Stimulated activated effector memory CD8-positive, alpha-beta T cell treated with anti-CD3 and anti-CD28 coated beads, Interleukin-12 subunit alpha, Interleukin-12 subunit beta, amount 100 ng/mL, for 72 hours (primary cell): ENCODE measurements around the gene SAMD10.
A peak's percentile ranks its signal among the peaks of the same experiment; 100 is the strongest.
"Not testable (repeated sequence)": the region's sequence is repeated elsewhere in the genome, so short reads cannot be mapped to it uniquely, and the experiment has no call there.

Source experiments
- ATAC-seq: fragments of 150-1000 bp; cut with Tn5 transposase; 2 replicates; pipeline ENCODE4 v1.10.0; 2021
- DNase-seq, 2 donors: peaks; one replicate each; pipeline ENCODE4 v3.0.0; 2021 to 2022; ENCODE audit warnings: low spot score in 2 of 2
- H3K27ac Mint-ChIP-seq: one replicate; pipeline ENCODE4 v1.8.0; 2022; ENCODE audit warnings: mild to moderate bottlenecking, mixed read lengths
- H3K36me3 Mint-ChIP-seq: one replicate; pipeline ENCODE4 v1.8.0; 2022; ENCODE audit warnings: mild to moderate bottlenecking, mixed read lengths
- H3K4me1 Mint-ChIP-seq: one replicate; pipeline ENCODE4 v1.8.0; 2022; ENCODE audit warnings: mixed read lengths
- H3K4me3 Mint-ChIP-seq: one replicate; pipeline ENCODE4 v1.8.0; 2022; ENCODE audit warnings: mild to moderate bottlenecking, mixed read lengths
- H3K9me3 Mint-ChIP-seq: one replicate; pipeline ENCODE4 v1.8.0; 2022; ENCODE audit warnings: mixed read lengths

The SAMD10 gene

GRCh38 chr20:63976980-63977738 is 2.3 kb downstream of the SAMD10 start:
- no peaks in the 10 kb centered on the region for H3K9me3 Mint-ChIP-seq
- H3K4me1 Mint-ChIP-seq = peaks cover 68% of the 10 kb centered on the region
- H3K4me3 Mint-ChIP-seq = peak overlapping the region; percentile 93
- ATAC-seq = no peak
- DNase-seq = no peak
- peak overlapping the region; percentile 95 for H3K27ac Mint-ChIP-seq
- peaks cover 76% of the 10 kb centered on the region for H3K36me3 Mint-ChIP-seq

- Mint-ChIP-seq H3K4me1 (peaks cover 61% of the 10 kb centered on the region), H3K27ac (peak overlapping the region; percentile 95), H3K36me3 (peaks cover 76% of the 10 kb centered on the region), H3K4me3 (peak overlapping the region; percentile 93)
- not testable (repeated sequence) for DNase-seq, ATAC-seq, H3K9me3 Mint-ChIP-seq
Measured at GRCh38 chr20:63976511-63976910, 2.9 kb downstream of the SAMD10 start.

- ATAC-seq = no peak
- no peak for DNase-seq
- Mint-ChIP-seq H3K27ac (peak overlapping the region; percentile 82), H3K36me3 (peaks cover 80% of the 10 kb centered on the region), H3K9me3 (no peaks in the 10 kb centered on the region), H3K4me1 (peaks cover 47% of the 10 kb centered on the region), H3K4me3 (no peak overlapping the region)
Measured at GRCh38 chr20:63974402-63975200, 4.8 kb downstream of the SAMD10 start.

- peak; percentile 46 for ATAC-seq
- Mint-ChIP-seq H3K4me3 (no peak overlapping the region), H3K36me3 (peaks cover 83% of the 10 kb centered on the region), H3K9me3 (no peaks in the 10 kb centered on the region), H3K27ac (peak overlapping the region; percentile 82), H3K4me1 (peaks cover 50% of the 10 kb centered on the region)
- DNase-seq = peak; percentile 85 to 89
Measured at GRCh38 chr20:63973636-63974401, 5.6 kb downstream of the SAMD10 start.

- H3K9me3 Mint-ChIP-seq = no peaks in the 10 kb centered on the region
- DNase-seq = no peak
- no peak overlapping the region for H3K4me3 Mint-ChIP-seq
- peak overlapping the region; percentile 82 for H3K27ac Mint-ChIP-seq
- peaks cover 50% of the 10 kb centered on the region for H3K4me1 Mint-ChIP-seq
- H3K36me3 Mint-ChIP-seq = peaks cover 85% of the 10 kb centered on the region
- ATAC-seq = no peak
Measured at GRCh38 chr20:63973160-63973479, 6.3 kb downstream of the SAMD10 start.

- Mint-ChIP-seq H3K36me3 (peaks cover 79% of the 10 kb centered on the region), H3K4me3 (no peak overlapping the region), H3K4me1 (peaks cover 45% of the 10 kb centered on the region), H3K9me3 (no peaks in the 10 kb centered on the region), H3K27ac (peak overlapping the region; percentile 82)
- ATAC-seq (no peak), DNase-seq (peak in 1 of 2 donors; percentile 52)
Measured at GRCh38 chr20:63972312-63973159, 6.9 kb downstream of the SAMD10 start.

GRCh38 chr20:63971960-63972311 is 7.5 kb downstream of the SAMD10 start:
- Mint-ChIP-seq H3K4me1 (peaks cover 39% of the 10 kb centered on the region), H3K36me3 (peaks cover 73% of the 10 kb centered on the region)
- H3K9me3 Mint-ChIP-seq, H3K27ac Mint-ChIP-seq, DNase-seq, ATAC-seq, H3K4me3 Mint-ChIP-seq: not testable (repeated sequence)

GRCh38 chr20:63970714-63971431 is 8.6 kb downstream of the SAMD10 start:
- no peak for ATAC-seq
- peak overlapping the region; percentile 42 for H3K4me3 Mint-ChIP-seq
- peaks cover 2% of the 10 kb centered on the region for H3K9me3 Mint-ChIP-seq

GRCh38 chr20:63969838-63970713 is 9.4 kb downstream of the SAMD10 start, which contains the start of gene ZNF512B:
Gene ZNF512B, minus strand, starts transcription at chr20:63969930. Its CDS starts 1,980 bp downstream, at chr20:63967950.
- peak within 1 kb of the TSS; percentile 81 for H3K4me3 Mint-ChIP-seq
- peak in 1 of 2 donors; percentile 75 for DNase-seq
- peaks cover 2% of the 10 kb centered on the region for H3K9me3 Mint-ChIP-seq

More at GRCh38 chr20:63970714-63971431, 8.6 kb downstream of the SAMD10 start:
- H3K27ac Mint-ChIP-seq = peak overlapping the region; percentile 63
- peaks cover 28% of the 10 kb centered on the region for H3K4me1 Mint-ChIP-seq
- peaks cover 62% of the 10 kb centered on the region for H3K36me3 Mint-ChIP-seq
- peak in 1 of 2 donors; percentile 54 for DNase-seq

GRCh38 chr20:63968928-63969760 is 10.3 kb downstream of the SAMD10 start:
- Mint-ChIP-seq H3K4me1 (peaks cover 25% of the 10 kb centered on the region), H3K27ac (peak overlapping the region; percentile 91), H3K9me3 (peaks cover 2% of the 10 kb centered on the region), H3K36me3 (peaks cover 45% of the 10 kb centered on the region), H3K4me3 (peak overlapping the region; percentile 81)
- DNase-seq (peak in 1 of 2 donors; percentile 57), ATAC-seq (peak; percentile 20)

More at GRCh38 chr20:63969838-63970713, 9.4 kb downstream of the SAMD10 start, which contains the start of gene ZNF512B:
- Mint-ChIP-seq H3K27ac (peak within 1 kb of the TSS; percentile 91), H3K36me3 (peaks cover 54% of the 10 kb centered on the region), H3K4me1 (peaks cover 26% of the 10 kb centered on the region)
- ATAC-seq = peak; percentile 27

GRCh38 chr20:63968136-63968927 is 11.1 kb downstream of the SAMD10 start:
- H3K27ac Mint-ChIP-seq = peak overlapping the region; percentile 91

More at GRCh38 chr20:63968136-63968927, 11.1 kb downstream of the SAMD10 start:
- Mint-ChIP-seq H3K9me3 (peaks cover 2% of the 10 kb centered on the region), H3K4me3 (peak overlapping the region; percentile 81), H3K4me1 (peaks cover 17% of the 10 kb centered on the region), H3K36me3 (peaks cover 37% of the 10 kb centered on the region)
- DNase-seq = no peak
- ATAC-seq = no peak
